HG03139 (cell line): ENCODE measurements around the gene SMURF1.

Experiments
- ATAC-seq: cut with Tn5 transposase; IDR thresholded peaks from one replicate; pipeline ENCODE4 v1.9.1; 2021; ENCODE audit not compliant: unreplicated experiment

Gene SMURF1

DNA sequence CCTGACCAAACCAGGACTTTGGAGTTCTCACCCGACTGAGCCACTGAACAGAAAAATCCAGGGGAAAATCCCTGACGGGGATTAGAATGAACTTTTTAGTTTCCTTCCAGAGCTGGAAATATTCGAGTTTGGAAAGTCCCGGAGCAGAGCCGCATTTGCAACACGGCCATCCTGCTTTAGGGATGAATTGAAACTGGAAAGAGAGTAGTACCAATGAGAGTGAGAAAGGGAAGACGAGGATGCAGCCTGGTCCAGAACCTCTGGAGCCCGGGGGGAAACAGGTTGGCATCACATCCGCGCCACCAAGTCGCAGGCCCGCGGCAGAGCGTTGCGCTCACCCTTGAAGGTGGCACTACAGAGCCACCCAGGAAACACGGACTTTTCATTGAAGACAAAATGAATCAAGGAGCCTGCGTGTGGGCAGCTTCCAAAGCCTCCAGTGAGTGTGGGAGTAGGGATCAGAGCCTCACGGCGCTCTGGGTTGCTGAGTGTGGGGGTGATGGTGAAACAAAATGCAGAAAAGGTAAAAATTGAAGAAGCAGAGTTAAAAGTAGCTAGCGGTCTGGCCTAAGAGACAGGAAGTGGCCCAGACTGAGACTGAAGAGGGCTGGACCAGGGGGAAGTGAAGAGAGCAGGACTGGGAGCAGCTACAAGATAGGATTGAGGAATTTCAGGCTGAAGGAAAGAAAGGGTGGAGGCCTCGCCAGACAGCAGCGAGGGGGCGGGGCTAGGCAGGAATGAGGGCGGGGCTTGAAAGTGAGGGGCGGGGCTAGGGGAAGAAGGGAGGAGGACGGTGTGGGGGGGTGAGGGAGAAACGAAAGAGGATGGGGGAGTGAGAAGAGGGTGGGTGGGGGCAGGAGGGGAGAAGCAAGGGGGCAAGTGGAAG lies 1.8 kb downstream of the SMURF1 start:
- no peak for ATAC-seq

DNA sequence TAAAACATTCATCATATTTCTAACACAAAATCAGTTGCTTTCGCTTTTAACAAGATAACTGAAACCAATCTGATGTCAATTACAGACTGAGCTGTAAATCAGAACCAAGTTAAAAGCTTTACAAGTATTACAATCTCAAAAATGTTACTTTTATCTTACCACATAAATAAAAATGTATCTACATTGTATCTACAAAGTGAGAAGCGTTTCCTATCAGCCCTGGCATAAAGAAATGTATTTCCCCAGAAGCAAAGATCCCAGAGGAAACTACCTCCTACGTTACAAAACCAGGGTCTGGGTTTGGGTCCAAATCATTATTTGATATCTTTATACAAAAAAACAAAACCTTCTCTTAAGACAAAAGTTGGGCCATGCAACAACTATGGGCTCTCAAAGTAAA lies 2.6 kb downstream of the SMURF1 start:
- ATAC-seq = no peak

DNA sequence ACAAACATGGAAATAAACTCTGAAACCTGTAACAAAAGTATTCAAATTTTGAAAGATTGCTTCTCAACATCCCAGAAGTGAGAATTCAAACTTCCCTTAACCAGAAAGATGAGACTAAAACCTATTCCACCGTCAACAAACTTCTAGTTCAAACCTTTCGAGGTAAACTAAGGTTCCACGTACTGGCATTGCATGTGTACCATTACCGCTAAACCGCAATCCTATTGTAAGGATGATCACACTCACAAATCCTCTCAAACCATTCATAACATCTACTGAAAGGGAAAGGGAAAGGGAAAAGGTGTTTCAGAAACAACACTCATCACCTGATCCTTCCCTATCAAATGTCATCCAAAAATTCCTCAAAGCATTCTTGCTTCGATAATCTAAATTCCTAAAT lies 3.1 kb downstream of the SMURF1 start:
- ATAC-seq = no peak

DNA sequence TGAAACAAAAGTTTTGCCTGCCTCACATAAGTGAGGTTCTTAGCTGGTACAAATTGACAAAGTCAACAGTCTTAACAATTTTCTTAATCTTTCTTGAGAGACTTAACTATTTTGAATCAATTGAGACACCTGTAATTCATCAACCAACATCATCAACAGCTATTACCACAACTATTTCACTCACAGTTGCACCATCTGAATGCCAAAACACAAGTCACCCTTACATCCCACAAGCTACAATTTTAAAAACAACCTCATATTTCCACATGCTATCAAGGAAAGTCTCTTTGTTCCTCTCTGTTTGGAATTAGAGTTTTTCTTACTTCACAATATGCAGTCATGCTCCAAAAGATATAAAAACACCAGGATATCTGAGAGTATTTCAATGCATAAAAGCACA lies 4.9 kb downstream of the SMURF1 start:
- no peak for ATAC-seq

- no peak for ATAC-seq
These were observed 6.3 kb downstream of the SMURF1 start for GRCh38 chr7:99137411-99138180.

DNA sequence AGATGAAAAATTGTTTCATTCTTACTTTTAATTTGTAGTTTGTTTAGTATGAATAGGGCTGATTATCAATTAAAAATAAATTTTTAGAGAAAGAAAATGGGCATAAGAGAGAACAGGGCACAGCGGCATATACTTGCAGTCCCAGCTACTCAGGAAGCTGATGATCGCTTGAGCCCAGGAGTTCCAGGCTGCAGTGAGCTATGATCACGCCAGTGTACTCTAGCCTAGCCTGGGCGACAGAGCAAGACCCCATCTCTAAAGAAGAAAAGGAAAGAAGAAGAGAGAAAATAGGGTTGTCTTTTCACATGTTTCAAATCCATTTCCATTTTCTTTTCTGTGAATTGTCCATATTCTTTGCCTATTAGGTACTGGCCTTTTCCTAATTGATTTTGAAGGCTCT lies 8.0 kb downstream of the SMURF1 start:
- ATAC-seq = no peak

GRCh38 chr7:99133766-99134564 lies 9.9 kb downstream of the SMURF1 start:
- ATAC-seq = no peak

DNA sequence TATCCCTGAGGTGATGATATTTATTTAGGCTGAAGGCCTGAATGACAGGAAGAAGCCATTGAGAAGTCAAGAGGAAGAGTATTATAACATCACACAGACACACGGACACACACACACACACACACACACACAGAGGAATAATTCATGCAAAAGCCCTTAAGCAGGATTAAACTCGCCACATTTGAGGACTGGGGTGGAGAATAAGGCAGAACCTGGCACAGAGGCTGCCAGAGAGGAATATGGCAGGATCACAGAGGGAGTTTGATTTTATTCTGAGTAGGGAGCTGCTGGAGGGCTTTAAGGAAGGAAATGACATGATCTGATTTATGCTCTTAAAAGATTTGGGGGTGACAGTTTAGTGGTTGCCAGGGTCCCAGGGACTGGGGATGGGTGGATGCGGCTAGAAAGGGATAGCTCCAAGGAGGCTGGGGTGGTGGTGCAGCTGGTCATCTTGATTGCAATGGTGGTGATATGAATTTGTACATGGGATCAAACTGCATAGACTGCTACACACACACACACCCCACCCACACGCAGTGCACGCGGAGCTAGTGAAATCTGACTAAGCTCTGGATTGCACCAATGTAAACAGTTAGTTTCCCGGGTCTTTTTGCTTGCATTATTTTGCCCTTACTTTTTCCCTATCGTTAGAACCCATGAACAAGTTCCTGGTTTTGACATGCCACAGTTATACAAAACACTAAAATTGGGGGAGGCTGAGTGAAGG lies 11.2 kb downstream of the SMURF1 start:
- ATAC-seq = no peak

DNA sequence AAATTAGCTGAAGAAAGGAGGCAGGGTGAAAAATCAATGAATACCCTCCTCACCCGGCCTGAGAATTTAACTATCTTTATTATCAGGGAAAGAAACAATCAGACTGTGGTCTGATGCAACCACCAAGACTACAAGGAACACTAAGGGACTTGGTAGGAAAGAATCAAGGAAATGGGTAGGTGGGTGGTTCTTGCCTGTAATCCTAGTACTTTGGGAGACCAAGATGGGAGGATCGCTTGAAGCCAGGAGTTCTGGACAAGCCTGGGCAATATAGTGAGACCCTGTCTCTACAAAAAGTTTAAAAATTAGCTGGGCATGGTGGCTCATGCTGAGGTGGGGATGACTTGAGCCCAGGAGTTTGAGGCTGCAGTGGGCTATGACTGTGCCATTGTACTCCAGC lies 12.6 kb downstream of the SMURF1 start:
- no peak for ATAC-seq

DNA sequence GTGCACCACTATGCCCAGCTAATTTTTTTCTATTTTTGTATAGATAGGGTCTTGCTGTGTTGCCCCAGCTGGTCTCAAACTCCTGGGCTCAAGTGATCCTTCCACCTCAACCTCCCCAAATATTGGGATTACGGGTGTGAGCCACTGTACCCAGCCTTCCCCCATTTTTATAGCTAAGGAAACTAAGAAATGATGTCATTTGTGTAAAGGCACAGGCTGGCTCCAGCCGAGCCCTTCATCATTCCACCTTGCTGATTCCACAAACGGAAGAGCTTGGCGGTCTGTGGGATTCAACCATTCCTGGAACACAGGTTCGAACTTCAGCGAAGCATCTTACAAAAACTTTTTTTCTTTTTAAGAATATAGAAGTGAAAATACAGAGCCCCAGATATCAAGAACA lies 14.4 kb downstream of the SMURF1 start:
- ATAC-seq = no peak

- no peak for ATAC-seq
These were observed 14.9 kb downstream of the SMURF1 start for GRCh38 chr7:99129001-99129400.

- no peak for ATAC-seq
These were observed 15.6 kb downstream of the SMURF1 start for GRCh38 chr7:99128076-99128950.

GRCh38 chr7:99127636-99128035 lies 16.3 kb downstream of the SMURF1 start:
- ATAC-seq = no peak

DNA sequence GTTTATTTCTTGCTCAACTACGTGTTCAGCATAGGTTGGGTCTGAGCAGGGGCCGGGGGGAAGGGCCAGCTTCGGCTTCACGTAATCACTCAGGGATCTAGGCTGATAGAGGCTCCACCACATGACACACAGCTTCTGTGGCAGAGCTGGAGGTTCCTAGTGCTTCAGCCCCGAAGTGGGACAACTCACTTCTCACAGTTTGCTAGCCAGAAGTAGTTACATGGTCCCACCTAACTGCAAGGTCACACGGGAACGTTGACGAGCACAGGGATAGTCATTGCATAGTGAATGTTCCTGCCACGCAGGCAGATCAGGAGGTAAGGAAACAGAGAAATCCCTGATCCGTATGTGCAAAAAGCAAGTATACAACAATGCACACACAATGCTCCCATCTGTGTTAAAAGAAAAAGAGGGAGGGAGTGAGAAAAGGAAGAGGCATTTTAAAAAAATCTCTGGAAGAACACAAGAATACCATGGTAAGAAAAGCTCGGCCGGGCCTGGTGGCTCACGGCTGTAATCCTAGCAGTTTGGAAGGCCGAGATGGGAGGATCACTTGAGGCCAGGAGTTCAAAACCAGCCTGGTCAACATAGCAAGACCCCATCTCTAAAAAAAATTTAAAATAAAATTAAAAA lies 16.9 kb downstream of the SMURF1 start:
- no peak for ATAC-seq

DNA sequence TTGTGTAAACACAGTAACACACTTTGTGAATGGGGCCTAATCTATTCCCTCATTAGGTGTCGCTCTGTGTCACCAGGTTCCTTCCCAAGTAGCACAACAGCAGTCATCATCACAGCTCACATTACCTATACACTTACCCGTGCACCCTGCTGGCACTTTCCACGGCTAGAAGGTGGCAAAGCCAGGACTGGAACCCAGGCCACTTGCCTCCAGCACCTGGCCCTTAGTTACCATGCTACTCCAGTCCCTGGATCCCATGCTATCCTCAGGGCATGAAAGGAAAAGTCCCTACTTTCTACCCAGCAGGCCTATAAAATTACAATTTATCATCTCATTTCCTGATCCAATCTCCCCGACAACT lies 18.4 kb downstream of the SMURF1 start:
- no peak for ATAC-seq

- no peak for ATAC-seq
These were observed 19.0 kb downstream of the SMURF1 start for GRCh38 chr7:99124751-99125504.

DNA sequence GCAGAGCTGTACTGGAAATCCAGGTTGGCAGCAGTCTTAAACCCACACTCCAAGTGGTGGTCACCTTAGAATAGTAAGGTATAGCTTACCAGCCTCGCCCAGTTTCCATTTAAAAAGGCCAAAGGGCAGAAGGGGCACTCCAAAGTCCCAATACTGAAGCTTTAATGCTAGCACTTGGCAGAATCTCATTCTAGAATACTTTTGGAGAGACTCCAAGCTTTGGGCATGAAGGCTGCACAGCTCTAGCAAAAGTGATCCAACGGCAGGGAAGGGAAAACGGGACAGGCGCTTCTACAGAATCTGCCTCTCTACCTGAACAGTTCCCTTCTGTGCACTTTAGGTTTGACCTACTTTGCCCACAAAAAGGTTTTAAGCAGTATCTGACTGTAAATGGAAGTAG lies 19.7 kb downstream of the SMURF1 start:
- ATAC-seq = no peak

DNA sequence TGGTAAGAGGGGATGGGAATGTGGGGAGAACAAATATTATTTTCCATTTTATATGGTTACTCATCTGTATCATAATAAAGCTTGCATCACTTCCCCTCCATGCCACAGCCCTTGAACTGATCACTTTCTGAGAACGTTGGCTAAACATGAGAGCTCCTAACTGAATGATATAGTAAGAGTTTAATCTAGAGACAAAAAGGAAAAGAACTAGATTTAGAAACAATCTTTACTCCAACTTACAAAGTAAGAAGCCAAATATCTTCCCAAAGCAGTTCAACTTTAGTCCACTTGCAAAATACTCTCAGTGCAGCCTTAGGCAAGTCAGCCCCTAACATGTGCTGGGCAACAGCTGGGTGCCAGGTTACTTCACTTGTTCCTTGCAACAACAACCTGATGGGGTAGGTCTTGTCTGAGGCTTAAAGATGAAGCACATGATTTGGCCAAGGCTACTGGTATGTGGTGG lies 20.3 kb downstream of the SMURF1 start:
- ATAC-seq = no peak

DNA sequence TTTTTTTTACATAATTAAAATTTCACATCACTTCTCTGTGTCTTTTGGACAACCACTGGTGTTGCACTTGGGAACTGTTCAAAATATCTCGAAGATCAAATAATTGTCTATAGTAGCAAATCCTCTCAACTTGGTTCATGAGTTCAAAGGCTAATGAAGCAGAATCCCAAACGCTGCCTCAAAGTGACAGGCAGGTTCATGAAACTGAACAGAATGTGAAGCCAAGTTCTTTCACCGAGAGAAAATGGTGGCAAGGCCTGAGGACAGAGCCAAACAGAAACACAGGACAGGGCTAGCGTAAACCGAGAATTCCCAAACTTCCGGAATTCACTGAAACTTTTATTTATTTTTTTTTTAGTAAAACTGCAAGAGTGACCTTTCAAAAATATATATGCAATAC lies 21.1 kb downstream of the SMURF1 start:
- ATAC-seq = no peak
